ENCODE results near the gene C2CD3.
"Not testable (repeated sequence)": the region's sequence is repeated elsewhere in the genome, so short reads cannot be mapped to it uniquely, and the experiment has no call there.

Gene C2CD3

DNA sequence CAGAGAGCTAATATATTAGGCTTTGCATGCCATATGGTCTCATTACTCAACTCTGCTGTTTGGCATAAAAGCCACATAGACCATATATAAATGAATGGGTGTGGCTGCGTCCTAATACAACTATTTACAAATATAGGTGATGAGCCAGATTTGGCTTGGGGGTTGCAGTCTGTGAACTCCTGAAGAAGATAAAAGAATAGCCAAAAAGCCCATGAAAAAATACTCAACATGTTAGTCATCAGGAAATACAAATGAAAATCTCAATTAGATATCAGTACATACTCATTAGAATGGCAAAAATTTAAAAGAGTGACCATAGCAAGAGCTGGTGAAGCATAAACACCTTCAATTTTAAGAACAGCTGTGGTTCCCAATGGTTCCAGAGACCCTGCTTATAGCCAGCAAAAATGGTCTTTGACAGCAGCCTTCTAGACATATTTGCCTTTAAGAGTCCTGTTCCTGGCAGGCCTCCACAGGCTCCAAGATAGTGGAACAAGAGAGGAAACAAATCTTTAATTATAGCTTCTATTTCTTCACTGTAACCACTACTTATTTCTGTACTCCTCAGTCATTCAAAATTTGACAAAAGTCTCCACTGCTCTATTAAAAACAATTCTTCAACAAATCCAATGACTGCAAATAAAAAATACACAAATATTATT, 16.1 kb downstream of the C2CD3 start:
- DNase-seq: no peak

DNA sequence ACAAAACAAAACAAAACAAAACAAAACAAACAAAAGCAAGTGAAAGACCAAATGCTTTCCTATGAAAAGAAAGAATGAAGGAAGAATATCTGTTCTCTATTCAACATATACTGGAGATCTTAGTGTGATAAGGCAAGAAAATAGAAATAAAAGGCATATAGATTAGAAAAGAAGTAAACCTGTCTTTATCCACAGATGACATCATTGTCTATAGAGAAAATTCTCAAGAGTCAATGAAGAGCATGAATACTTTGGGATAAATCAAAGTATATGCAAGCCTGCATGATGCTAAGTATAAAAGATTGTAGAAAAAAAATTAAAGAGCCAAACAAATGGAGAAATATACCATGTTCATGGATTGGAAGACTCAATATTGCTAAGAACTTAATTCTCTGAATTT, 17.6 kb downstream of the C2CD3 start:
- DNase-seq: no peak

DNA sequence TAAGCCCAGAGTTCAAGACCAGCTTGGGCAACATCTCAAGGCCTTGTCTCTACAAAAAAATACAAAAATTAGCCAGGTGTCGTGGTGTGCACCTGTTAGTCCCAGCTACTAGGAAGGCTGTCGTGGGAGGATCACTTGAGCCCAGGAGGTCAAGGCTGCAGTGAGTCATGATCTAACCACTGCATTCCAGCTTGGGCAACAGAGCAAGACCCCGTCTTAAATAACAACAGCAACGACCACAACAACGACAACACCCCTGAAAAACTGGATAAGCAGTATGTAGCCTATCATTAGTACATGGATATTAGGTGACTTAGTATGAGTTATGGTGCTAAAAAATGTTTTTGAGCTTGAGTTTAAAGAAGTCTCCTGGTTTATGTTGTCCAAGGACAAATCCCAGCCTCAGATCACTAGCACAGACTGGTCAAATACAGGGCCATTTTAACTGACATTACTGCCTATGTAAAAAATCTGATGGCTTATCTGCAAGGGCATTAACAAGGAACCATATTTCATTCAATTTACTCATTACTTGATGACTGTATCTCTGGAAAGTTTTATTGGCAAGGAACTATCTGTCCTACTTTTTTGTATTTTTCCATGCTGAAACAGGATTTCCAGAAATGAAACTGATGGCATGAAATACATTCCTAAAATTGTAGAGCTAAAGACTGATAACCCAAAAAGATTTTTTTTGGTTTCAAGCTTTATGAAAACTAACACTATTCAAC, 23.4 kb downstream of the C2CD3 start:
- no peak for DNase-seq

- DNase-seq: no peak
Measured at GRCh38 chr11:74144592-74144991, 26.2 kb downstream of the C2CD3 start.

DNA sequence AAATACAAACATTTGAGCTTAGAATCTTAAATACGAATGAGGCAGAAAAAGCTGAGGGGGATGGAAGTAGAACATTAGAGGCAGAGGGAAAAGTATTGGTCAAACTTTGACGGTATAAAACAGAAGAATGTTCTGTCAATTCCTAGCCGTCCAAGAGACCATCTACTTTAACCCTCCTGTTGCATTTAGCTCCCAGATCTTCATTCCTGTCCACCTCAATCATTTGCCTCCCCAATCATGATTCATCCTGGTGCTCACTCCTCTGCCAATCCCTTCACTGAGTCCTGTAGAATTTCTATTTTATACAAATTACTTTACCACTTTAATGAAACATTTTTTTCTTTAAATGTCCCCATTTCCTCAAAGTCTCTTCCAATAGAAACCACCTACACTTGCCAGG, 28.2 kb downstream of the C2CD3 start:
- no peak for DNase-seq

DNA sequence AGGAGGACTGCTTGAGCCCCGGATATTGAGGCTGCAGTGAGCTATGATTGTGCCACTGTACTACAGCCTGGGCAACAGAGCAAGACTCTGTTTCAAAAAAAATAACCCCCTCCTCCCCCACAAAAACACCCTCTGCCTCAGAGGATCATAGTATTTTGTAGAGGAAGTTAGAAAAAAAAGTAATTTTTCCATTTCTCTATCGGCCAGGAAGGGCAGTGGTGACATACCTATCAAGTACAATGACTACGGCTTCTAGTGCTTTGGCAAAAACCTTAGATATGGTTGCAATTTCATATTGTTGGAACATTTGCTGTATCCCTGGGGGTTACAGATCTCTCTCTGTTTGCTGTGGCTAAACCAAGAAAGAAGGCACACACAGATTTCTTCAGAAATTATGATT, 28.9 kb downstream of the C2CD3 start:
- DNase-seq: no peak

- no peak for DNase-seq
Measured at GRCh38 chr11:74141241-74141695, 29.5 kb downstream of the C2CD3 start.

DNA sequence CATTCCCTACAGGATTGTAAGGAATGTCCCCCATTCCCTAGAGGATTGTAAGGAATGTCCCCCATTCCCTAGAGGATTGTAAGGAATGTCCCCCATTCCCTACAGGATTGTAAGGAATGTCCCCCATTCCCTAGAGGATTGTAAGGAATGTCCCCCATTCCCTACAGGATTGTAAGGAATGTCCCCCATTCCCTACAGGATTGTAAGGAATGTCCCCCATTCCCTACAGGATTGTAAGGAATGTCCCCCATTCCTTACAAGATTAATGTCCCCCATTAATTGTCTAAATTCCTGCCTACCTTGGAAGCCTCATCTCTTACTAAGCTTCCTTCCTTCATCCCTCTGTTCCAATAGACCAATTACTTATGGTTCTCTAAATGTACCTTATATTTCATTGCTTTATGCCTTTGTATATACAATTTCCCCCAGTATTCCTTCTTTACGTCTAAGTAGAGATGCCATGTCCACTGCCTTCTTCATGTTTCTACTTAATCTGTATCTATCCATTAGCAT, 30.8 kb downstream of the C2CD3 start:
- not testable (repeated sequence) for DNase-seq

DNA sequence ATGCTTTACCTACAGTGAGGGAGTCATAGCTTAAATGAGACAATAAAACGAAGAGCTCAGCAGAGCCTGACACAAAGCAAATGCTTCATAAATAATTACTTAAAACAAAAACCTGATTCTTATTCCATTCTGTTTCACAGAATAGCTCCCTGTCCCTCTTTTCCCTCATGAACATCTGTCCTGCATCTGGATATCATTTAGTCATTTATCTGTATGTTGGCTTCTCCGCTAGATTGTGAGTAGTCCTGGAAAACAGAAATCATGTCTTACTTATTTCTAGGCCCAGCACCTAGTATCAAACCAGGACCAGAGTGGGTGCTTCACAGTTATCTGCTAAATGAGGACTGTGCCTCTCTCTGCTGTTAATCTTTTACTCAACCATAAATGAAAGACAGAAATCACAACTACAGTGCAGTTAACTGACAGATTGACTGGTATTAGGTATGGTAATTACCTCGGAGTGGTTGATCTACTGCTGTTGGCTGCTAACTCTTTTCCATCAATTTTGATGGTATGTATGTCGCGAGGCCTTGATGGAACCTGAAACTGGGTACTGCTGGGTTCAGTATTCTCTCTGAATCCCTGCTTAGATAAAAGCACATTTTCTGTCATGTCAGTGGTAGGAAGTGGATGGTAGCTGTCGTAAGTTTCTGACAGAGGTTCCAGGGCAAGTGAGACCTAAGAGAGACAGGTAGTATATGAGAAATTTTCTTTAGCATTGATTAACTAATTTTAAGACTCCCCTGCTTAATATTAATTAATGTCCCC, 31.5 kb downstream of the C2CD3 start:
- DNase-seq: no peak

GRCh38 chr11:74138572-74138971, 32.2 kb downstream of the C2CD3 start:
- DNase-seq: no peak

- no peak for DNase-seq
Measured at GRCh38 chr11:74138021-74138420, 32.8 kb downstream of the C2CD3 start.

GRCh38 chr11:74135127-74135840, 35.5 kb downstream of the C2CD3 start:
- DNase-seq: no peak

- DNase-seq: no peak
Measured at GRCh38 chr11:74134661-74135060, 36.1 kb downstream of the C2CD3 start.

- DNase-seq: no peak
Measured at GRCh38 chr11:74133436-74133835, 37.4 kb downstream of the C2CD3 start.

DNA sequence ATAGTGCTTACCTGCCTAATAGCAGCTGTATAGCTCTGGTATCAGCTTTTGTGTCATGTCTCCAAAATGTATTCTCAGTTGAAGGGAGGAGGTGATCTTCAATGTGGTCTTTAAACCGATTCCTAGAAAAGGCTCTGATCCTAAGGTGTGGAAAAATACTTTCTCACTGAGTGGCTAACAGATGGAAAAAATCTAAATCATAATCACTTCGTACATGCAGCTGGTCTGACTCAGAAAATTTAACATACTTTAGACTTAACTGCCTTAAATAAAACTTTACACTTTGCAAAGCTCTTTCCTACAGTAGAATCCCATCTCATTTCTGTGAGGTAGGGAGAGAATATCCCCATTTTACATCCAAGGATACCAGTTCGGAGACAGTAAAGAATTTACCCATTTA, 38.0 kb downstream of the C2CD3 start:
- DNase-seq: no peak

DNA sequence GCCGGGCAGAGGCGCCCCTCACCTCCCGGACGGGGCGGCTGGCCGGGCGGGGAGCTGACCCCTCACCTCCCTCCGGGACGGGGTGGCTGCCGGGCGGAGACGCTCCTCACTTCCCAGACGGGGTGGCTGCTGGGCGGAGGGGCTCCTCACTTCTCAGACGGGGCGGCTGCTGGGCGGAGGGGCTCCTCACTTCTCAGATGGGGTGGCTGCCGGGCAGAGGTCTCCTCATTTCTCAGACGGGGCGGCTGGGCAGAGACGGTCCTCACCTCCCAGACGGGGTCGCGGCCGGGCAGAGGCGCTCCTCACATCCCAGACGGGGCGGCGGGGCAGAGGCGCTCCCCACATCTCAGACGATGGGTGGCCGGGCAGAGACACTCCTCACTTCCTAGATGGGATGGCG, 41.7 kb downstream of the C2CD3 start:
- not testable (repeated sequence) for DNase-seq

DNA sequence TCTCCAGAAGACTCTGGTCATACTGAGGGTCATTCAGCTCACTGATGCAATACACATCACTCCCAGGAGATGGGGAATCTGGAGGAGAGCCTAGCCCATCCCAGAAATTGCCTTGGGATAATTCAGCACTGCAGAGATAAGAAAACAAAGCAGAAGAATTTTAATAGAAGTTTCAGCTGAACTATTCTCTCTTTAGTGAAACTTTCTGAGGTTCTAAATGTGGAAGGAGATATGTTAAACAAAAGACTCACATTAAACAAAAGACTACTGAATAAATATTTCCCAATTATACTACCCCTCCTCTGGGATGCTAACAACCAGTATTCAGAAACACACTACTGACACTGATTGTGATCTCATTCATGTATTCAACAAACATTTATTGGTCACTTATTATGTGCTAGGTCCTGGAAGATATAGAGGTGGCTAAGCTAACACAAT, 47.8 kb downstream of the C2CD3 start:
- no peak for DNase-seq

GRCh38 chr11:74121804-74122203, 49.0 kb downstream of the C2CD3 start:
- no peak for DNase-seq

DNA sequence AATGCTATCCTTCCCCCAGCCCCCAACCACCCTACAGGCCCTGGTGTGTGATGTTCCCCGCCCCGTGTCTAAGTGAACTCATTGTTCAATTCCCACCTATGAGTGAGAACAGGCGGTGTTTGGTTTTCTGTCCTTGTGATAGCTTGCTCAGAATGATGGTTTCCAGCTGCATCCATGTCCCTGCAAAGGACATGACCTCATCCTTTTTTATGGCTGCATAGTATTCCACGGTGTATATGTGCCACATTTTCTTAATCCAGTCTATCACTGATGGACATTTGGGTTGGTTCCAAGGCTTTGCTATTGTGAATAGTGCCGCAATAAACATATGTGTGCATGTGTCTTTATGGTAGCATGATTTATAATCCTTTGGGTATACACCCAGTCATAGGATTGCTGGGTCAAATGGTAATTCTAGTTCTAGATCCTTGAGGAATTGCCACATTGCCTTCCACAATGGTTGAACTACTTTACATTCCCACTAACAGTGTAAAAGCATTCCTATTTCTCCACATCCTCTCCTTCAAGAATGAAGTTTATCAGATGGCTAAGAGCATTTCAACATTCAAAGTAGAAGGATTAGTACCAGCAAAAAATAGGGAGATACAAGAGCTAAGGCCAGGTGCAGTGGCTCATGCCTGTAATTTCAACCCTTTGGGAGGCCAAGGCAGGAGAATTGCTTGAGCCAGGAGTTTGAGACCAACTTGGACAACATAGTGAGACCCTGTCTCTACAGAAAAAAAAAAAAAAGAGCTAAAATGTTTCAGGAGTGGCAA, 50.4 kb downstream of the C2CD3 start:
- DNase-seq: not testable (repeated sequence)

DNA sequence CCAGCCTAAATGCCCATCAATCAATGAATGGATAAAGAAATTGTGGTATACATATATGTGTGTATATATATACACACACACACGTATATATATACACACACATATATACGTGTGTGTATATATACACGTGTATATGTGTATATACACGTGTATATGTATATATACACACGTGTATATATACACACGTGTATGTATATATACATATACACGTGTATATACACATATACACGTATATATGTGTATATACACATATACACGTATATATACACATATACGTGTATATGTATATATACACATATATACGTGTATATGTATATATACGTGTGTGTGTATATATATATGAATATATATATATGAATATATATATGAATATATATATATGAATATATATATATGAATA, 54.1 kb downstream of the C2CD3 start:
- no peak for DNase-seq

GRCh38 chr11:74112877-74113276, 57.9 kb downstream of the C2CD3 start:
- no peak for DNase-seq

DNA sequence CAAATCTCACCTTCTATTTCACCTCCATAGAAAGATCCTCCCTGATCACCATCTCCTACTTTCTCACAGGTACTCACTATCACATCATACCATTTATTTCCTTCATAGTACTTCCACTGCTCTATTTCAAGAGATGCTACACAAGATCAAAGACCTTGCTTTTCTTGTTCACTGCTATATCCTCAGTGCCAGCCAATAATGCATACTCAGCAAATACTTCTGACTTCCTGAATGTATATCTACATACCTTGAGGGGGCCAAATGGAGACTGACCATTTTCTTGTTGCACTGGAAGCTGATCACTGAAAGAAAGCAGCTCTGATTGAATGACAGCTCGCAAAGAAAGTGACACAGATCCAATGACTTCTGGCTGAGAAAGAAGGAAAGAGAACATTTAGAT, 64.7 kb downstream of the C2CD3 start:
- no peak for DNase-seq

Measured in activated CD4-positive, alpha-beta T cell treated with anti-CD3 and anti-CD28 coated beads for 48 hours (primary cell).